Suppressor macrophage treated with lipopolysaccharide for 4 hours (primary cell): ENCODE results near the gene KDM6A.
"Not testable (repeated sequence)": the region's sequence is repeated elsewhere in the genome, so short reads cannot be mapped to it uniquely, and the experiment has no call there.

Experiments used
- DNase-seq: peaks from one replicate; pipeline ENCODE4 v3.0.0-alpha.2; 2020

The KDM6A gene

DNA sequence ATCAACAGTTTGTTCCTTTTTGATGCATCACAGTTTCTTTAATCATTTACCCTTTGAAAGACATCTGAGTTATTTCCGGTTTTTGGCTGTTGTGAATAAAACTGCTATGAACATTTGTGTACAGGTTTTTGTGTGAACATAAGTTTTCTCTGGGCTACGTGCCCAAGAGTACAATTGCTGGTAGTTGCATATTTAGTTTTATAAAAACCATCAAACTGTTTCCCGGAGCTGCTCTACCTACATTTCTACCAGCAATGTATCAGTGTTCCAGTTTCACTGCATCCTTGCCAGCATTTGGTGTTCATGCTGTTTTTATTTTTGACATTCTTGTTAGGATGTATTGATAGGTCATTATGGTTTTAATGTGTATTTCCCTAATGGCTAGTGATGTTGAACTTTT, 17.3 kb downstream of the KDM6A start:
- no peak for DNase-seq

DNA sequence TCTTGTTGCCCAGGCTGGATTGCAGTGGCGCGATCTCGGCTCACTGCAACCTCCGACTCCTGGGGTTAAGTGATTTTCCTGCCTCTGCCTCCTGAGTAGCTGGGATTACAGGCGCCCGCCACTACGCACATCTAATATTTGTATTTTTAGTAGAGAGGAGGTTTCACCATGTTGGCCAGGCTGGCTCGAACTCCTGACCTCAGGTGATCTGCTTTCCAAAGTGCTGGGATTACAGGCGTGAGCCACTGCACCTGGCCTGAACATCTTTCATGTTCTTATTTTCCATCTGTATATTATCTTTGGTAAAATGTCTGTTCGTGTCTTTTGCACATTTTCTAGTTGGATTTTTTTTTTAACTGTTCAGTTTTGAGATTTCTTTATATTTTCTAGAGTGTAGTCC, 17.7 kb downstream of the KDM6A start:
- not testable (repeated sequence) for DNase-seq

DNA sequence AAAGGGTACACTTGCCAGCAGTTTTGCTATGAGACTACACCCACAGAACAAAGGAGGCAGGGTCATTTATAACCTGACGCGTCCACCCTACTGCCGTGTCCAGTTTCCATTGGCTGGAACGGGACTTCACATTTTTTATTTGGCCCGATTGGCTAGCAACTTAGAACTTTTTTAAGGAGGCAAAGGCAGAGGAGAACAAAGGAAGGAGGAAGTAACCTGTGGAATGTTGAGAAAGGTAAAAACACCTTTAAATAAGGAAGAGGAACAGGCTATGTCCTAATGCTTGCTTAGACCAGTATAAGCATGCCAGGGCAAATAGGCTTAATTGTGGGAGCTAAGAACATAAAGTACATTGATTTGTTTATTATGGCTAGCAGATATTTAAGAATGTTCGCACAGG, 18.7 kb downstream of the KDM6A start:
- DNase-seq = no peak

DNA sequence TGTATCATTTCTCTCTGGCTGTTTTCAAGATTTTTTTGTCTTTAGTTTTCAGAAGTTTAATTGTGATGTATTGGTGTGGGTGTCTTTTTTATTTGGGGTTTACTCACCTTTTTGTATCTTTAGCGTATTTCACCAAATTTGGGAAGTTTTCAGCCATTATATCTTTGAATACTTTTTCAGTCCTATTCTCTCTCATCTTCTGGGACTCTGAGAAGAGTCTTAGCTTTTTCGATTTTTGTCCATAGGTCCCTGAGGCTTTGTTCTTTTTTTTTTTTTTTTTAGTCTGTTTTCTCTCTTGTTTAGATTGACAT, 23.8 kb downstream of the KDM6A start:
- DNase-seq = no peak

DNA sequence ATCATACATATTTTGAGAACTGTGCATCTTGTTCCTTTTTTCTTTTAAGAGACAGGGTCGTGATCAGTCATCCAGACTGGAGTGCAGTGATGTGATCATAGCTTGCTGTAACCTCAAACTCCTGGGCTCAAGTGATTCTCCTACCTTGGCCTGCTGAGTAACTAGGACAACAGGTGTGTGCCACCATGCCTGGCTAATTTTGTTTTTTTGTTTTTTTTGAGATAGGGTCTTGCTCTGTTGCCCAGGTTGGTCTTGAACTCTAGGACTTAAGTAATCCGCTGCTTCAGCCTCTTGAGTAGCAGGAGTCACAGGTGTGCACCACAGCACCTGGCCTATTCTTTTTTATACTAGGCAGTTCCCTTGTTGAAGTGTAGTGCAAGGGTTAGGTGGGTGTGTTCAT, 24.6 kb downstream of the KDM6A start:
- DNase-seq = no peak

DNA sequence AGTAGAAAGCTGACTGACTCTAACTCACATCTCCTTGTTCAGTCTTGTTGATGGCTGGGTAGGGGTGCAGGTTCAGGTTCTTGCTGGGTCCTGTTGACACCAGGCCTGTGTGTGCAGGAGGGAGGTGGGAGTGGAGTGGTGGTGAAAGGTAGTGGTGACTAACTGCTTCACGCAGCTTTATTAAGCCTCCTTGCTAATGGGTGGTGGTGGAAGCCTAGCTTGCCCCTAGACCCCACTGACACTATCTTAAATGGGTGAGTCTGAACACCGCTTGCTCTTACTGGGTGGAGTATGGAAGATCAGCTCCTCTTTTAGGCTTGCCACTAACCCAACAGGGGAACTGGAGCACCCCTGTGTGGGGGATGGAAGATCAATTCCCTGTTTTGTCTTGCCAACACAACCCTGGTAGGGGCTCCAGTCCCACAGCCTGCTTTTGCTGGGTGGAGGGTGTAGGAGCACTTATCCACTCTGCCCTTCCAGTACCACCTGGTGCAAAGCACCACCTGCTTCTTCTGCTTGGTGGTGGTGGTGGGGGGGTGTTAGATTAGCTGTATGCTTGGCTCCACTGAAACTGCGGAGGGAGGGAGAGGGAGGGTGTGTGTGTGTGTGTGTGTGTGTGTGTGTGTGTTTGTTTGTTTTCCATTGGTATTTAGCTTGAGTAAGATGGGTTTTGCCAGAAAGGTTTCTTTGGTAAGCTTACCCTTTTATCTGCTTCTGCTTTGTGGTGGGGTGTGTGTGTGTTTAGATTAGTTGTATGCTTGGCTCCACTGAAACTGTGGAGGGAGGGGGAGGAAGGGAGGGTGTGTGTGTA, 25.6 kb downstream of the KDM6A start:
- no peak for DNase-seq

DNA sequence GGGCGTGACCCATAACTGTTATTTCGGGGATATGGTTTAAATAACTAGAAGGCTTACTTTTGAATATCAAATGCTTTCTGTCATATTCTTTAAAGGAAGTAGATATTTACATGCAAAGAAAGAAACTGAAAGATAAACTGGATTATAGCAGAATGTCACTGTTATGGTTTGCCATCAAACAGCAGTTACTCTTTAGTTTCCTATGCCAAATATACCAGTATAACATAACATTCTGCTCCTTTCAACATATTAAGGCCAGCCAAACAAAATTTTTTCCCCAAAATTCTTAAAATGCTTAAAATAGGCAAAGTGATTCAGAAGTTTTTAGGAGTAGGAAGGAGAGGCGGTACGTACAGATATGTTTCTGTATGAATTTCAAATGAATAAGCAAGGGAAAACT, 27.0 kb downstream of the KDM6A start:
- peak; percentile 23 for DNase-seq

DNA sequence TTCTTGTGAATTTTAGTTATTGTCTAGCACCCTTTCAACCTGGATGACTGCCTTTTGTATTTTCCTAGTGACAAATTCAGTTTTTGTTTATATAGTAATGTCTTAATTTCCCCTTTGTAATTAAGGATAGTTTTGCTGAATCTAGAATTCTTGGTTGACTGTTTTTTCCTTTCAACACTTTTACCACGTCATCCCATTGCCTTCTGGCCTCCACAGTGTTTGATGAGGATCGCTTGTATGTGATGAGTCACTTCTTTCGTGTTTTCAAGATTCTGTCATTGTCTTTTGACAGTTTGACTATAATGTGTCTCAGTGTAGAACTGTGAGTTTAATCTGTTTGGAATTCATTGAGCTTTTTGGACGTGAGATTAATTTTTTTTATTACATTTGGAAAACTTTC, 30.1 kb downstream of the KDM6A start:
- peak; percentile 55 for DNase-seq

DNA sequence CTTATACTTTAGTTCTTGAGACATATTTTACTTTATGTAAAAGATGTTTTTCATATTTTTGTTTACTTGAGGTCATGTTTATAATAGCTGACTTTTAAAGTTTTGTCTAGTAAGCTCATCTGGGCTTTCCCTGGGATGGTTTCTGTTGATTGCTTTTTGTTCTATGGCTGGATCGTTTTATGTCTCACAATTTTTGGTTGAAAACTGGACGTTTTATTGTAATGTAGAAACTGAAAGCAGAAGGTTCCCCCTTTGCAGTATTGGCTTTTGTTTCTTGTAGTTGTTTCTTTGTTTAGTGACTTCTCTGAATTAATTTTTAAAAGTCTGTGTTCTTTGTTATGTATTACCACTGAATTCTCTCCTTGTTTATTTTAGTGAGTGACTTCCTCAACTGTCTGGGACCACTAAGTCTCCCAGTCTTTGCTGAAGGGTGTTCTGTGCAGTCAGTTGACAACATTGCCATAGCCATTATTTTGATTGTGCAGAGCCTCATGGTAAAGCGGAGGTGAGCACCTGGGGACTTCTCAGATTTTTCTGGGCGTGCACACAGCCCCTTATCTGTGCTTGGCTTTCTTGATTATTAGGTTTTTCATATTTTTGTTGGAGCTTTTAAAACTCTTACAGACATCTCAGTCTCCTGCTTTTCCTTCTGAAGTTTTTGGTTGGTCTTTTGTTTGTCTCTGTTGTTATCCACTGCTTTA, 31.0 kb downstream of the KDM6A start:
- DNase-seq = peak; percentile 60

DNA sequence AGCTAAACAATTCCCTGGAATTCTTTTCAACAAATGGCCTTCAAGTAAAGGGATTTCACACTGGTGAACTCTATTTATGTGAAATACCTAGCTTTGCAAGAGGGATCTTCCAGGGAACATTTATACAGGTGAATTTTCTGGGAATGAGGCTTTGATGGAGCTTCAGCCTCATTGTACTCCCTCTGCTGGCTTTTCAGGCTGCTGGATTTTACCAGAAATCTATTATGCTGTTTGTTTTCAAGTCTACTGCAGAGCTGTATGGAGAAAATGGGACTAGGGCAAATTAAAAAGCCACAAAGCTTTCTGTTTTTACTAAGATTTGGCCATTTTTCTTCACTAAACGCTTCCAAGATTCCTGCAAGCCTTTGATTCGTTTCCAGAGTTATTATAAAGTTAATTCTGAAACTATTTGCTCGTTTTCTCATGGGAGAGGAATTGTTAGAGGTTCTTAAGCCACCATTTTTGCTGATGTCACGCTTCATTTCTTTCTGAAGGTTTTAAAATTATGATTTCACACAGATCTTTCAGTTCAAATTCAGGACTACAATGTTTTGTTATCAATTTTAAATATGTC, 31.6 kb downstream of the KDM6A start:
- DNase-seq = no peak

DNA sequence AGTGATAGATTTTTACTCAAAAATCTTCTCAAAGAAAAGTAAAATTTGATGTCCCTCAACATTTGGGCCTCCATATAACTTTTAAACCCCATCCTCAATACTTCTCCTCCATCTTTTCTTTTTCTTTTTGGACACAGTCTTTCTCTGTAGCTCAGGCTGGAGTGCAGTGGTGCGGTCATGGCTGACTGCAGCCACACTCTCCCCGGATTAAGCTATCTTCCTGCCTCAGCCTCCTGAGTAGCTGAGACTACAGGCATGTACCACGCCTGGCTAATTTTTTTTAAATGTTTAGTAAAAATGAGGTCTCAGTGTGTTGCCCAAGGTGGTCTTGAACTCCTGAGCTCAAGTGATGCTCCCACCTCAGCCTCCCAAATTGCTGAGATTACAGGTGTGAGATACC, 33.1 kb downstream of the KDM6A start:
- DNase-seq = no peak

DNA sequence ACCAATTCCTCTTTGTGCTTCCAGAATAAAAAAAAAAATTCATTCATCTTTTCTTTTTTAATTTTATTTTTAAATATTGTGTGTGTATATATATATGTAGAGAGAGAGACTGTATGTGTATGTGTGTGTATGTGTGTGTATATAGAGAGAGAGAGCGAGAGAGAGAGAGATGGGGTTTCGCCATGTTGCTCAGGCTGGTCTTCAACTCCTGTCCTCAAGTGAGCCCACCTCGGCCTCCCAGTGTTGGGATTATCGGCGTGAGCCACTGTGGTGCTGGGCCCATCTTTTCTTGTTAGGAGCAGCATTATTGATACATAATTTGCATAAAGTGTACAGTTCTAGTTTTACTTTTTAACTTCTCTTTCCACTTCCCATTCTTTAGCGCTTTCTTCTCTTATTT, 33.6 kb downstream of the KDM6A start:
- DNase-seq = no peak

DNA sequence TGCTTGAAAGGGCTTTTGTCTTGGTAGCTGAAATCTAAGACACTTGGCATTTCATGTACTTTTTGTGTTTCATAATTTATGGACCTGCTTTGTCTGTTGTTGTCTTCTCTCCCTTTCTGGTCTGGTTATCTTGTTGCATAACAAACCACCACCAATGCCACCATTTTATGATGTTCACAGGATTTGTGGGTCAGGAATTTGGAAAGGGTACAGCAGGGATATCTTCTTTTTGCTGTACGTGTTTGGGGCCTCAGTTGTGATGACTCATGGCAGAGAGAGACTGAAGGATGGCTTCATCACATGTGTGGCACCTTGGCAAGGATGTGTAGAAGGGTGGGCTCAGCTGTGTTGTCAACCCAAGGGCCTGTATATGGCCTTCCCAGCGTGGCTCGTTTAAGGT, 35.2 kb downstream of the KDM6A start:
- no peak for DNase-seq

DNA sequence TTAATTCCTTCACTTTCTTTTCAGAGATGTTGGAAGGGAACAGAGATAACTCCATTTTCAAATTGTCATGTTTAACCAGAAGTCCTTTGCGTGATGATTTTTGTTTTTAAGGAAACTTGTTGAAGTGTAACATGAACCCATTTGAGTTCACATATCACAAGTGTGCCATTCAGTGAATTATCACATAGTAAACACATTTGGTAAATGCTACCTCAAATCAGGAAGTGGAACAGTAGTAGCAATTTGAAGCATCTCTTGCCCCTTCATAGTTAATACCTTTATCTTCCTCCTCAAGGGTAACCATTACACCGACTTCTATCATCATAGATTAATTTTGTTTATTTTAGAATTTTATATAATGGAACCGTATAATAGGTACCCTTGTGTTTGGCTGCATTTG, 35.8 kb downstream of the KDM6A start:
- DNase-seq = no peak

DNA sequence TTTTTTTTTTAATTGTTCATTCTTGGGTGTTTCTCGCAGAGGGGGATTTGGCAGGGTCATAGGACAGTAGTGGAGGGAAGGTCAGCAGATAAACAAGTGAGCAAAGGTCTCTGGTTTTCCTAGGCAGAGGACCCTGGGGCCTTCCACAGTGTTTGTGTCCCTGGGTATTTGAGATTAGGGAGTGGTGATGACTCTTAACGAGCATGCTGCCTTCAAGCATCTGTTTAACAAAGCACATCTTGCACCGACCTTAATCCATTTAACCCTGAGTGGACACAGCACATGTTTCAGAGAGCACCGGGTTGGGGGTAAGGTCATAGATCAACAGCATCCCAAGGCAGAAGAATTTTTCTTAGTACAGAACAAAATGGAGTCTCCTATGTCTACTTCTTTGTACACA, 37.5 kb downstream of the KDM6A start:
- not testable (repeated sequence) for DNase-seq

DNA sequence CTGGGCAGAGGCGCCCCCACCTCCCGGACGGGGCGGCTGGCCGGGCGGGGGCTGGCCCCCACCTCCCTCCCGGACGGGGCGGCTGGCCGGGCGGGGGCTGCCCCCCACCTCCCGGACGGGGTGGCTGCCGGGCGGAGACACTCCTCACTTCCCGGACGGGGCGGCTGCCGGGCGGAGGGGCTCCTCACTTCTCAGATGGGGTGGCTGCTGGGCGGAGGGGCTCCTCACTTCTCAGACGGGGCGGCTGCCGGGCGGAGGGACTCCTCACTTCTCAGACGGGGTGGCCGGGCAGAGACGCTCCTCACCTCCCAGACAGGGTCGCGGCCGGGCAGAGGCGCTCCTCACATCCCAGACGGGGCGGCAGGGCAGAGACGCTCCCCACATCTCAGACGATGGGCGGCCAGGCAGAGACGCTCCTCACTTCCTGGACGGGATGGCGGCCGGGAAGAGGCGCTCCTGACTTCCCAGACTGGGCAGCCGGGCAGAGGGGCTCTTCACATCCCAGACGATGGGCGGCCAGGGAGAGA, 38.1 kb downstream of the KDM6A start:
- not testable (repeated sequence) for DNase-seq

DNA sequence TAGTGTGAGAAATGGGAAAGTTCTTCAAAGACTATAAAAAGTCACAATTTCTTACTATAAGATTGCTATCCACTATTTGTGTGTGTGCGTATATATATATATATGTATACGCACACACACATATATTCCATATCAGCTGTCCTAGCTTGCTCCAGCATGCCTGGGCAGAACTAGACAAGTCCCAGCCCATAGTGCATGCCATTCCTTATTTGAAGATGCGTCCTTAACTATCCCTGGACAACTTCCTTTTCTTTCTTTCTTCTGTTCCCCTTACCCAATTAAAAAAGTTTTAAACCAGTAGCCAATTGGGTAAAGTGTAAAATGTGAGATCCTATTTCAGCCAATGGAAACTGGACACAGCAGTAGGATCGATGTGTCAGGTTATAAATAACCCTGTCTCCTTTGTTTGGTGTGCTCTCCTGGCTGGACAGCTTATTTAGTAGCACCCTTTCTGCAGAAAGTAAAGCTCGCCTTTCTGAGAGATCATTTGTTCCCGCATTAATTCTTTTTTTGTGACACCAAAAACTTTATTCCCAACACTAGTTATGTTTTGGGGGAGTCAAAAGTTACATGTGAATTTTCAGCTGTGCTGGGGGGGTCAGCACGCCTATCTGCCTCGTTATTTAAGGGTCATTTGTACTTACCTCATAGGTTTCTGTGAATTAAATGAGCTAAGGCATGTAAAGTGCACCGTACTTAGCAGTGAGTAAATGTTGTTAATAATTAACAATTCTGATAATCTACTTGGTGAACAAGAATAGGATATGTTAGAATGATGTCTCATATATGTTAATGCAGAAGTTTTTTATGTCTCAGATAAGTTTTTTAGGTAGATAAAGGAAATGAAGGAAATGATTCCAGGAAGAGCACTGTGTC, 40.9 kb downstream of the KDM6A start:
- DNase-seq = no peak

DNA sequence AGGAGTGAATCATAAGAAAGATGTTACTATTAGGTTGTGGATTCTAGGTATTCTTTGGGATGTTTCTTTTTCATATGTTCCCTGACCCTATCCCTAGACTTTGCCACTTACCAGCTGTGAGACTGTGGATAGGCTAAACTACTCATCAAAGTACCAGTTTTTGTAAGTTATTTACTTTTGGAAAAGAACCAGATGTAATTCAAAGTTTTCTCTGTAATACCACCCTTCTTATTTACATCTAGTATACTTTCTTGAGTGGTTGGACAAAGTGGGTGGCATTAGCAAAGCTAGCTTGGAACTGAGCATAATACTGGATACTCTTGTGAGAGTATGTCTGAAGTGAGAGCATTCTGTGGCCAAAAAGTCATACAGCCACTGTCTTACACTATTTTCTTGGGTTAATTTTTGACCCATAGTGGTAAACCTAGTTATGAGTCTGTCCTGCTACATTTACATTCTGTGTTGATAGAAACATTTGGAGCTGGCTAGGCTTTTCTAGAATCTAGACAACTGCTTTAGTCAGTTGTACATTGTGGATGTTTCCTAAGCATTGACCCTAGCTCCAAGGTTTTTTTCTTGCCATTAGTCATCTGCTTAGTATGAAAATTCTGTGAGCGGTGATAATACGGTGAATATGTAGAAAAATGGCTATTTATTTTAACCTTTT, 41.7 kb downstream of the KDM6A start:
- peak; percentile 20 for DNase-seq

DNA sequence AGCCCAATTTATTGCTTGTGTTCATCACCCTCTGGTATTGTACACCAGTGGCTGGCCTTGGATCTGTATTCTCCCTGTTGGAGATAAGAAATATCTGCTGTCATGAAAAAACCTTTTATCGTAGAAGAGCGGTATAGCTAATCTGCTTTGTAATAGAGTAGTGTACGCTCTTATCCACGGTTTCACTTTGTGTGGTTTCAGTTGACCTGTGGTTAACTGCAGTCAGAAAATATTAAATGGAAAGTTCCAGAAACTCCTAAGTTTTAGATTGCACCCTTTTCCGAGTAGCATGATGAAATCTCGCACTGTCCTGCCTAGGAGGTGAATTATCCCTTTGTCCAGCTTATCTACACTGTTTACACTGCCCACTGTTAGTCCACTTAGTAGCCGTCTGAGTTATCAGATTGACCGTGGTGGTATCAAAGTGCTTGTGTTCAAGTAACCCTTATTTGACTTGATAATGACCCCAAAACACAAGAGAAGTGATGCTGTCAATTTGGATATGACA, 42.4 kb downstream of the KDM6A start:
- peak; percentile 40 for DNase-seq

DNA sequence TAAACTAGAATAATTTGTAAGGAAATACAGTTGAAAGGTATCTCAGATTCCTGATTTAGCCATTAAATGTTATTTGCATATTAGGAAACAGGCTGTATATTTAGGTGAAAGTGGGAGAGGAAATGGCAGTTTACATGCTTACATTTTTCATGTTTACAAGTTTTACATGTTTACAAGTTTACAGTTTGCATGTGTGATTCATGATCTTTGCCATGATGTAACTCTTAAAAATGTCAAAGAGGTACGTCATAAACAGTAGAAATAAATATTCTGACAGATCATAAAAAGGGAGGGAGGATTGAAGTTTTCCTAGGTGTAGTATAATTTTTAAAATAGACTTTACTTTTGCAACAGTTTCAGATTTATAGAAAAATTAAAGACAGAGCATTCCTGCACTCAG, 45.7 kb downstream of the KDM6A start:
- DNase-seq = no peak

DNA sequence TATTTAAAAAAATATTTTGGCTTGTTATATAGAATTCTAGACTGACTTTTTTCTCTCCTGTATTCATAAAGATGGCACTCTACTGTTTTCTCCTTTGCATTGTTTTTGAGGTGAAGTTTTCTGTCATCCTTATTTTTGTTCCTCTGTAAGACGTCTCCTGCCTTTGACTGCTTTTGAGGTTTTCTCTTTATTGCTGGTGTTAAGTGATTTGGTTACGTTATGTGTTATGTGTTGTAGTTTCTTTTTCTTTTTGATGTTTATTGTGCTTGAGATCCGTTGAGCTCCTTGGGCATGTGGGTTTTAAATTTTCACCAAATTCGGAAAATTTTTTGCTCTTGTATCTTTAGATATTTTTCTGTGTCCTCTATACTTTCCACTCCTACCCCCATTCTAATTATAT, 50.0 kb downstream of the KDM6A start:
- DNase-seq = no peak

DNA sequence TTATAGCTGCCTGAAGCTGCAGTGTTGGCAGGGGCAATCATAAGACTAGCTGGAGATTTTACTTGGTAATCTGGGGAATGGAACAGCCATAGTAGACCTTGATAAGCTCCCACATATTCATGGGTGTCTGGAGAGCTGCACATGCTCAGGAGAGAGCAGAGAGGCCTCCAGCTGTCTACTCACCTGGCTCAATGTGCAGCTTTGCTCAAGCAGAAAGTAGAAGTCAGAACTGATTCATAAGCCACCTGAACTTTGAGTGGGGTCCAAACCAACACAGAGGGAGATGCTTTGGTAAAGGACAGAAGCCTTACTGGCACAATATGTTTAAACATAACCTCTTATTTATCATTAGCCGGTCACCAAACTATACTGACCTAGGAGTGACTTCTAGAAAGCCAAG, 54.4 kb downstream of the KDM6A start:
- DNase-seq = no peak
